ENCODE results near the gene SDC1.
A peak's percentile ranks its signal among the peaks of the same experiment; 100 is the strongest.

The SDC1 gene

DNA sequence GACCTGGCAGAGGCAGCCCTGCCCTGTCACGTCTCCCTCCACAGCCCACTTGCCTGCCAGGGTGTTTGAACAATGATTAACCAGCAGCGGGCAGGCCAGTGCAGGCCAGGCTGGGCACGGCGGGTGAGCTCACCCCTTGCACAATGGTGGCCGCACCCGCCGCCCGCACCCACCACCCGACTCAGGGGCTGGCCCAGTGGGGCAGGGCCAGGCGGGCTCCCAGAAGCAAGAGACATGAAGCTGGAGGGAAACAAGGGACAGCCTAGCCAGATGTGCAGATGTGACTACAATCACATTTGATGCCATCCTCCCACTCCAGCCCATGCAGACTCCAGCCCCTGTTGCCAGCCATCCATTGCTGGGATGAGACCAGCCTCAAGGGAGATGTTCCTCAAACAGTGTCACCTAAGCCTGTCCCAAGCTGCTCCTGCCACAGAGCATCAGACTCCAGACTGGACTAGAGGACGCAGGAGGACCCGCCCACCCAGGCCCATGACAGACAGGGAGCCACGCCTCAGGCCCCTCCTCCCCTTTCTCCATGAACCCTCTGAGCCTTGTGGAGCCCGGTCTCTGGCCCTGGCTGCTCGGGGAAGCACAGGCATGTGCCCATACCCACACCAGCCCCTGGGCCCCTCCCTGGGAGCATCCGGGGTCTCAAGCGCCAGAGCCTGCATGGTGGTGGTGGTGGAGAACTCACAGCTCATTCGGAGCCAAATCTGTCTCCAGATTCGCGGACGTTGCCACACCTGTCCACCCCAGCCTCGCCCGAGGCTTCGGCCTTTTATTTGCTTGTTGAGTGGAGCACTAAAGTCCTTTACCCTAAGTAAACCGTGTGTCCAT is 45.0 kb downstream of the SDC1 start:
- TF ChIP-seq JUND (IDR thresholded peaks at IDR 0.05; ENCODE audit: low read depth) = no peak
- in situ Hi-C loops (cut with HindIII; ENCODE audit: low pct_unique_long_range_greater_than_20kb, low sequenced_read_pairs) = no loop called here
- DNase-seq (ENCODE audit: low read depth in 1 of 2, low spot score in 1 of 2) = peak in 1 of 2 experiments; percentile 71

GRCh38 chr2:20179466-20179754 is 45.5 kb downstream of the SDC1 start:
- no peak for DNase-seq (ENCODE audit: low read depth in 1 of 2, low spot score in 1 of 2)
- no peak for TF ChIP-seq JUND (IDR thresholded peaks at IDR 0.05; ENCODE audit: low read depth)
- in situ Hi-C loops (cut with HindIII; ENCODE audit: low pct_unique_long_range_greater_than_20kb, low sequenced_read_pairs) = no loop called here

GRCh38 chr2:20178666-20179465 is 46.1 kb downstream of the SDC1 start:
- DNase-seq (ENCODE audit: low read depth in 1 of 2, low spot score in 1 of 2) = no peak
- in situ Hi-C loops (cut with HindIII; ENCODE audit: low pct_unique_long_range_greater_than_20kb, low sequenced_read_pairs) = no loop called here
- no peak for TF ChIP-seq JUND (IDR thresholded peaks at IDR 0.05; ENCODE audit: low read depth)

DNA sequence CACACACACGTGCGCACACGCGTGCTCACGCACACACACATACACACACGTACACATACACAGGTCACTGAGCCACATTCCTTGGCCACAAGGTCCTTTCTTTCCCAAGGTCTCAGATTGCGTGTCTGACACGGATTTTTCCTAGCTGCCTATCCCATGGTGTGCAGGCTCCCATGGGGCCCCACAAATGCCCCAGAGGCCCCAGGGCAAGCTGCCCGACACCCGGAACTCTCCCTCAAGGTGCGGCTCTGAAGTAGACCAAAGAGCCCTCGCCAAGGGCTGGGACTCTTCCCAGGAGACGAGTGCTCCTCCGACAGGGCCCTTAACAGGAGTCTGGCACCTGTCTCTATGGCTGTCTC is 46.7 kb downstream of the SDC1 start:
- no peak for TF ChIP-seq JUND (IDR thresholded peaks at IDR 0.05; ENCODE audit: low read depth)
- in situ Hi-C loops (cut with HindIII; ENCODE audit: low pct_unique_long_range_greater_than_20kb, low sequenced_read_pairs) = no loop called here
- no peak for DNase-seq (ENCODE audit: low read depth in 1 of 2, low spot score in 1 of 2)

DNA sequence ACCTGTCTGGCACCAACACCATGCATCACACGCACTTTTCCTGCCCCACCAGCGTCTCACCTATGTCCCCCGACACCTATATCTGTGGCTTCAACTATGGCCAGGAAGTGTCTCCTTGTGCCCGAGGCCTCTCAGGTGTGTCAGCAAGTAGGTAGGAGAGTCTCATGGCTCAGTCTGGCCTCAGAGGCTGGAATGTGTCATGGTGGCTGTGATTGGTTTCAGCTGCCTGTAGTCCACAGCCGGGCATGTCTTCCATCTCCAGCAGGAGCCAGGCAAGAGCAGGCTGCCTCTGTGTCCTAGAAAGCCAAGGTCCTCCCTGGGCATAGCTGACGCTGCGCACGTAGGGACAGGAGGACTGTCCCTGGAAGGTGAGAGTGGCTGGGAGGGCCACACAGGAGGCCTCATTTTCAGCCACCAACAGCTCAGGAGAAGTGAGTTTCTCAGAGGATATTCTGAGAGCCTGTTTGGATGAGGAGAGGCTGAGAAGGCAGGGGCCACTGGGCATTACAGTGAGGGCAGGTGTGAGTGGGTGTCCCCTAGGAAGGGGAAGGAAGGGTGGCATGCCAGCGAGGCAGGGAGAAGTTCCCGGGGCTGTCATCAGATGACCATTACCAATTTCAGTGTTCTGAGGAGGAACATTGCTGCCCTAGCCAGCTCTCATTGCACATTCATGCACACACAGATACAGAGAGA is 47.2 kb downstream of the SDC1 start:
- no peak for TF ChIP-seq JUND (IDR thresholded peaks at IDR 0.05; ENCODE audit: low read depth)
- DNase-seq (ENCODE audit: low read depth in 1 of 2, low spot score in 1 of 2) = no peak
- in situ Hi-C loops (cut with HindIII; ENCODE audit: low pct_unique_long_range_greater_than_20kb, low sequenced_read_pairs) = no loop called here

DNA sequence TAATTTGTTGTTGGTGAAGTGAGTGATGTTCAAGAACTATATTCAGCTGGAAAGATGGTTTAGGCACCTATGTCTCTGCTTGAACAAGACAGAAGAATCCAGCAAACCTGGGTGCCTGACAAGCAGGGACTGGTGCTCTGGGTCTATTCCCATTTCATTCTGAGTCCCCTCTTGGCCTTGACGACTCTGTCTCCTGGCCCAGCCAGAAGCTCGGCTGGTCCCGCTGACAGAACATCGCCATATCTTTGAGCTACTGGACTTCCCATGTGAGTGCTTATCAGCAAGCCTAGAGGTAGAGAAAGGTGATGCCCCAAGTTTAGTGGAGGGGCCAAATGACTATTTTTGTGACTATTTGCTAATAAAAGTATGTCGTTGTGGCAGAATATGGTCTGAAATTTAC is 48.2 kb downstream of the SDC1 start:
- no peak for TF ChIP-seq JUND (IDR thresholded peaks at IDR 0.05; ENCODE audit: low read depth)
- no peak for DNase-seq (ENCODE audit: low read depth in 1 of 2, low spot score in 1 of 2)
- in situ Hi-C loops (cut with HindIII; ENCODE audit: low pct_unique_long_range_greater_than_20kb, low sequenced_read_pairs) = no loop called here

DNA sequence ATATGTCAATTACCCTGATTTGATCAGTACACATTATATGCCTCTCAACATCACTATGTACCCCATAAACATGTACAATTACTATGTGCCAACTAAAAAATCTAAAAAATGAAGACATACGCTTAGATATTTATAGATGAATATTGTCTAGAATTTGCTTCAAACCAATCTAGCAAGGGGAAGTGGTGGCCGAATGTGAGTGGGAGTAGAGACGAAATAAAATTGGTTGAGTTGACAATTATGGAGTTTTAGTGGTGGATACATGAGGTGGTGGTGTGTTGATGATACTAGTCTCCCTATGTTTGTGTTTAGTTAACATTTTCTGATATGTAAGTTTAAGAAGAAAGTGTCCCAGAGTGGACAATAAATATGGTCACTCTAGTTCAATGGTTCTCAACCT is 49.0 kb downstream of the SDC1 start:
- TF ChIP-seq JUND (IDR thresholded peaks at IDR 0.05; ENCODE audit: low read depth) = no peak
- no peak for DNase-seq (ENCODE audit: low read depth in 1 of 2, low spot score in 1 of 2)
- in situ Hi-C loops (cut with HindIII; ENCODE audit: low pct_unique_long_range_greater_than_20kb, low sequenced_read_pairs) = no loop called here

- no peak for DNase-seq (ENCODE audit: low read depth in 1 of 2, low spot score in 1 of 2)
- in situ Hi-C loops (cut with HindIII; ENCODE audit: low pct_unique_long_range_greater_than_20kb, low sequenced_read_pairs) = no loop called here
- TF ChIP-seq JUND (IDR thresholded peaks at IDR 0.05; ENCODE audit: low read depth) = no peak
These were observed 49.7 kb downstream of the SDC1 start for GRCh38 chr2:20175267-20175666.

DNA sequence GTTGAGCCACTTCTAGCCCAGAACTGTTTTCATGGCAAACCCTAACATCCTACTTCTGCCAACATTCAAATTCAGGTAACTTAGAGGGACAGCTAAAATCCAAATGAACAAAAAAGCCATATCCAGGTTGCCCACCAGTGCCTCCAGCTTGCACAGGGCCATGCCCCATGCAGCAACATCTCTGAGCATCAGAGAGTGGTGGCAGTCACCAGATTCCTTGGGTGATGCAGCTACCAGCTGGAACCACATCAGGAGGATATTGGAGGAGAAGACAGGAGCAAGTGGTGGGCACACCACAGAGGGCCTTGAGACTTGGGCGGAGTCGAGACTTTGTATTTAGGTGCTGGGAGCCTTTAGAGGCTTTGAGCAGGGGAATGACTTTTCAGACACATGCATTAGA is 50.5 kb downstream of the SDC1 start:
- DNase-seq (ENCODE audit: low read depth in 1 of 2, low spot score in 1 of 2) = no peak
- in situ Hi-C loops (cut with HindIII; ENCODE audit: low pct_unique_long_range_greater_than_20kb, low sequenced_read_pairs) = no loop called here
- no peak for TF ChIP-seq JUND (IDR thresholded peaks at IDR 0.05; ENCODE audit: low read depth)

DNA sequence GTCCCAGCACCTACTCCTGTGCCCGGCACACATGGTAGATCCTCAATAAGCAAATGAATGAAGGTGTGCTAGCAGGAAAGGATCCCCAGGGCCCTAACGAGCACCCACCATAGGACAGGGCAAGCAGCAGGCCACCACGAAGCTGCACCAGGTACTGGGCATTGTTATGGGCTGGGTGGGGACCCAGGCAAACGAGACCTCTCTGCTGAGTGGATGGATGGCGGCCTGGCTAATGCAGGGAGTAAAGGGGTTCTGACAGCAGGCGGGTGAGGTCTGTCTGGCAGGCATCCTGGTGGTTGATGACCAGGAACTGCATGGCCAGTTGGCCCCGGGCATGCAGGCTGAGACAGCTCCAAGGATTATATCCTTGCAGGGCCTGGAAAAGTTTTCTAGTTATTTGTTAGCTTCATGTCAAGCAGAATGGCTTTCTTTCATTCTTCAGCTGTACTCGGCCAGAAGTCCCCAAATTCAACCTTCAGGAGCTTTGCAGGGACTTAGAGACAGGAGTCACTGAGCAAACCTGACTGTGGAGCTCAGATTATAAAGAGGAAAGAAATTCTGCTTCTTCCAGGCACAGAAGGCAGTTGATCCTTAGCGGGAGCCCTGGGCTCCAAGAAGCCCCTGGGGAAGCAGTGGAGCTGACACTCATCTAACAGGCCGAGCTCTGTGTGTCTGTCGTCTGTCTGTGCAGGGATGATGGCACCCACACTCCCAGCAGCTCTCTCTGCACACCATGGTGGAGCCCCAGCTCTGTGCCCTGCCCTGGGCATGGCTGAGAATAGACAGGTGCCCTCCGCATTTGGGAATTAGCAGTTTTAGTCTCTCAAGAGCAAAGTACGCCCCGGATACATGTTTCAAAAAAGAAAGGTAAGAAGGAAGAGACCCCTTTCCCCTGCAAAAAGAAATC is 51.2 kb downstream of the SDC1 start:
- in situ Hi-C loops (cut with HindIII; ENCODE audit: low pct_unique_long_range_greater_than_20kb, low sequenced_read_pairs) = no loop called here
- no peak for DNase-seq (ENCODE audit: low read depth in 1 of 2, low spot score in 1 of 2)

GRCh38 chr2:20173064-20173463 is 51.9 kb downstream of the SDC1 start:
- no peak for DNase-seq (ENCODE audit: low read depth in 1 of 2, low spot score in 1 of 2)
- in situ Hi-C loops (cut with HindIII; ENCODE audit: low pct_unique_long_range_greater_than_20kb, low sequenced_read_pairs) = no loop called here
- no peak for TF ChIP-seq JUND (IDR thresholded peaks at IDR 0.05; ENCODE audit: low read depth)

More for the DNA sequence above, 51.2 kb downstream of the SDC1 start:
- no peak for TF ChIP-seq JUND (IDR thresholded peaks at IDR 0.05; ENCODE audit: low read depth)

Measured in T47D (cell line).